ENCODE data around the gene FGF12. TPM values are rescaled to one million over a fixed set of nuclear protein-coding genes. Genes with fewer than 3 reads are reported as not detected.

The FGF12 gene
- polyA plus RNA-seq, 1 of the 3 experiments (the other 2 are of a cell fraction), result 0.30 TPM

DNA sequence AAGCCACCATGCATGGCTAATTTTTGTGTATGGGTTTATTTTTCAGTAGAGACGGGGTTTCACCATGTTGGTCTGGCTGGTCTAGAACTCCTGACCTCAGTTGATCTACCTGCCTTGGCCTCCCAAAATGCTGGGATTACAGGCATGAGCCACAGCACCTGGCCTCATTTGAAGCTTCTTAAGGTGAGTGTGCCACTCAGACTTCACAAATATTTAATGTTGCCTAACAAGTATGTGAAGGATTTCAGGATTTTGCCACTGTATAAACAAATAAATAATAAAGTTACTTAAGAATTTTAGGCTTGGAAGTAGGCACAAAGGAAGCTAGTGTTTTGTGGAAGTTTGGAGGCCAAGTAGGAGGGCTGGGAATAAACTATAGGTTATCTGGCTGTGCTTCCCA, 73.5 kb downstream of the FGF12 start:
- no peaks in the 10 kb centered on the region for H3K4me1 ChIP-seq (ENCODE audit: control insufficient read depth in 1 of 2, insufficient read depth in 2 of 2, low read depth in 1 of 2, low read length in 1 of 2)
- CTCF ChIA-PET, result no interaction called here
- 36% methylated on average over 1 of the region's 1 CpG for WGBS (ENCODE audit: low lambda C conversion rate)

More for the DNA sequence above, 73.5 kb downstream of the FGF12 start:
- no peak for DNase-seq
- POLR2A ChIA-PET, result no interaction called here
- H3K4me2 ChIP-seq, result no peak overlapping the region
- H3K4me3 ChIP-seq (ENCODE audit: low read depth in 2 of 2, low read length in 1 of 2), result no peak overlapping the region
- H3K9ac ChIP-seq, result no peak overlapping the region
- H4K20me1 ChIP-seq (ENCODE audit: insufficient read depth), result no peaks in the 10 kb centered on the region
- no peak for TF ChIP-seq TEAD4 (IDR thresholded peaks at IDR 0.05; ENCODE audit: borderline replicate concordance, insufficient read depth)
- TF ChIP-seq, protein P1, sequence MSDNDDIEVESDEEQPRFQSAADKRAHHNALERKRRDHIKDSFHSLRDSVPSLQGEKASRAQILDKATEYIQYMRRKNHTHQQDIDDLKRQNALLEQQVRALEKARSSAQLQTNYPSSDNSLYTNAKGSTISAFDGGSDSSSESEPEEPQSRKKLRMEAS (IDR thresholded peaks at IDR 0.05; ENCODE audit: low read depth), result no peak
- no peak for TF ChIP-seq ELF1 (IDR thresholded peaks at IDR 0.05)
- TF ChIP-seq, protein P2, sequence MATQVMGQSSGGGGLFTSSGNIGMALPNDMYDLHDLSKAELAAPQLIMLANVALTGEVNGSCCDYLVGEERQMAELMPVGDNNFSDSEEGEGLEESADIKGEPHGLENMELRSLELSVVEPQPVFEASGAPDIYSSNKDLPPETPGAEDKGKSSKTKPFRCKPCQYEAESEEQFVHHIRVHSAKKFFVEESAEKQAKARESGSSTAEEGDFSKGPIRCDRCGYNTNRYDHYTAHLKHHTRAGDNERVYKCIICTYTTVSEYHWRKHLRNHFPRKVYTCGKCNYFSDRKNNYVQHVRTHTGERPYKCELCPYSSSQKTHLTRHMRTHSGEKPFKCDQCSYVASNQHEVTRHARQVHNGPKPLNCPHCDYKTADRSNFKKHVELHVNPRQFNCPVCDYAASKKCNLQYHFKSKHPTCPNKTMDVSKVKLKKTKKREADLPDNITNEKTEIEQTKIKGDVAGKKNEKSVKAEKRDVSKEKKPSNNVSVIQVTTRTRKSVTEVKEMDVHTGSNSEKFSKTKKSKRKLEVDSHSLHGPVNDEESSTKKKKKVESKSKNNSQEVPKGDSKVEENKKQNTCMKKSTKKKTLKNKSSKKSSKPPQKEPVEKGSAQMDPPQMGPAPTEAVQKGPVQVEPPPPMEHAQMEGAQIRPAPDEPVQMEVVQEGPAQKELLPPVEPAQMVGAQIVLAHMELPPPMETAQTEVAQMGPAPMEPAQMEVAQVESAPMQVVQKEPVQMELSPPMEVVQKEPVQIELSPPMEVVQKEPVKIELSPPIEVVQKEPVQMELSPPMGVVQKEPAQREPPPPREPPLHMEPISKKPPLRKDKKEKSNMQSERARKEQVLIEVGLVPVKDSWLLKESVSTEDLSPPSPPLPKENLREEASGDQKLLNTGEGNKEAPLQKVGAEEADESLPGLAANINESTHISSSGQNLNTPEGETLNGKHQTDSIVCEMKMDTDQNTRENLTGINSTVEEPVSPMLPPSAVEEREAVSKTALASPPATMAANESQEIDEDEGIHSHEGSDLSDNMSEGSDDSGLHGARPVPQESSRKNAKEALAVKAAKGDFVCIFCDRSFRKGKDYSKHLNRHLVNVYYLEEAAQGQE (IDR thresholded peaks at IDR 0.05; ENCODE audit: low read depth, low read length), result no peak
- TF ChIP-seq, protein P3, sequence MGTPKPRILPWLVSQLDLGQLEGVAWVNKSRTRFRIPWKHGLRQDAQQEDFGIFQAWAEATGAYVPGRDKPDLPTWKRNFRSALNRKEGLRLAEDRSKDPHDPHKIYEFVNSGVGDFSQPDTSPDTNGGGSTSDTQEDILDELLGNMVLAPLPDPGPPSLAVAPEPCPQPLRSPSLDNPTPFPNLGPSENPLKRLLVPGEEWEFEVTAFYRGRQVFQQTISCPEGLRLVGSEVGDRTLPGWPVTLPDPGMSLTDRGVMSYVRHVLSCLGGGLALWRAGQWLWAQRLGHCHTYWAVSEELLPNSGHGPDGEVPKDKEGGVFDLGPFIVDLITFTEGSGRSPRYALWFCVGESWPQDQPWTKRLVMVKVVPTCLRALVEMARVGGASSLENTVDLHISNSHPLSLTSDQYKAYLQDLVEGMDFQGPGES (IDR thresholded peaks at IDR 0.05; ENCODE audit: low read depth, low read length), result no peak
- no peak for TF ChIP-seq POLR2AphosphoS5 (IDR thresholded peaks at IDR 0.05; ENCODE audit: low read depth, low read length)
- TF ChIP-seq EZH2phosphoT487 (IDR thresholded peaks at IDR 0.05; ENCODE audit: borderline replicate concordance, low read depth), result no peak
- TF ChIP-seq, protein P4, sequence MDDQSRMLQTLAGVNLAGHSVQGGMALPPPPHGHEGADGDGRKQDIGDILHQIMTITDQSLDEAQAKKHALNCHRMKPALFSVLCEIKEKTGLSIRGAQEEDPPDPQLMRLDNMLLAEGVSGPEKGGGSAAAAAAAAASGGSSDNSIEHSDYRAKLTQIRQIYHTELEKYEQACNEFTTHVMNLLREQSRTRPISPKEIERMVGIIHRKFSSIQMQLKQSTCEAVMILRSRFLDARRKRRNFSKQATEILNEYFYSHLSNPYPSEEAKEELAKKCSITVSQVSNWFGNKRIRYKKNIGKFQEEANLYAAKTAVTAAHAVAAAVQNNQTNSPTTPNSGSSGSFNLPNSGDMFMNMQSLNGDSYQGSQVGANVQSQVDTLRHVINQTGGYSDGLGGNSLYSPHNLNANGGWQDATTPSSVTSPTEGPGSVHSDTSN (IDR thresholded peaks at IDR 0.05), result no peak
- TF ChIP-seq YY1 (IDR thresholded peaks at IDR 0.05; ENCODE audit: low read depth), result no peak
- TF ChIP-seq RXRA (IDR thresholded peaks at IDR 0.05; ENCODE audit: borderline replicate concordance, low read depth), result no peak
- TF ChIP-seq, protein P5, sequence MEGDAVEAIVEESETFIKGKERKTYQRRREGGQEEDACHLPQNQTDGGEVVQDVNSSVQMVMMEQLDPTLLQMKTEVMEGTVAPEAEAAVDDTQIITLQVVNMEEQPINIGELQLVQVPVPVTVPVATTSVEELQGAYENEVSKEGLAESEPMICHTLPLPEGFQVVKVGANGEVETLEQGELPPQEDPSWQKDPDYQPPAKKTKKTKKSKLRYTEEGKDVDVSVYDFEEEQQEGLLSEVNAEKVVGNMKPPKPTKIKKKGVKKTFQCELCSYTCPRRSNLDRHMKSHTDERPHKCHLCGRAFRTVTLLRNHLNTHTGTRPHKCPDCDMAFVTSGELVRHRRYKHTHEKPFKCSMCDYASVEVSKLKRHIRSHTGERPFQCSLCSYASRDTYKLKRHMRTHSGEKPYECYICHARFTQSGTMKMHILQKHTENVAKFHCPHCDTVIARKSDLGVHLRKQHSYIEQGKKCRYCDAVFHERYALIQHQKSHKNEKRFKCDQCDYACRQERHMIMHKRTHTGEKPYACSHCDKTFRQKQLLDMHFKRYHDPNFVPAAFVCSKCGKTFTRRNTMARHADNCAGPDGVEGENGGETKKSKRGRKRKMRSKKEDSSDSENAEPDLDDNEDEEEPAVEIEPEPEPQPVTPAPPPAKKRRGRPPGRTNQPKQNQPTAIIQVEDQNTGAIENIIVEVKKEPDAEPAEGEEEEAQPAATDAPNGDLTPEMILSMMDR (IDR thresholded peaks at IDR 0.05), result no peak
- no peak for TF ChIP-seq RCOR1 (IDR thresholded peaks at IDR 0.05; ENCODE audit: low read length)
- TF ChIP-seq EP300 (IDR thresholded peaks at IDR 0.05; ENCODE audit: borderline replicate concordance in 1 of 2, low read depth in 1 of 2, low read length in 1 of 2), result no peak
- no peak for TF ChIP-seq RFX5 (IDR thresholded peaks at IDR 0.05; ENCODE audit: low read length)
- H3K9me2 ChIP-seq, result no peaks in the 10 kb centered on the region
- H3K79me2 ChIP-seq (ENCODE audit: insufficient read depth), result no peaks in the 10 kb centered on the region
- H3K27me3 ChIP-seq (ENCODE audit: insufficient read depth), result no peaks in the 10 kb centered on the region
- no peaks in the 10 kb centered on the region for H3K9me3 ChIP-seq
- H2AFZ ChIP-seq (ENCODE audit: low read depth), result no peak overlapping the region
- H3K36me3 ChIP-seq (replicated peaks in 1 of 2; ENCODE audit: control insufficient read depth in 1 of 2, insufficient read depth in 2 of 2, low read length in 1 of 2), result no peaks in the 10 kb centered on the region
- H3K27ac ChIP-seq (ENCODE audit: low read depth in 2 of 2, low read length in 1 of 2), result no peak overlapping the region
- no peaks in the 10 kb centered on the region for H3F3A ChIP-seq (replicated peaks; ENCODE audit: insufficient read depth)
